HG03045 (cell line): Measurements from ENCODE around the gene ATP6V0E2.
"Not testable (repeated sequence)": the region's sequence is repeated elsewhere in the genome, so short reads cannot be mapped to it uniquely, and the experiment has no call there.

Experiments
- ATAC-seq: cut with Tn5 transposase; IDR thresholded peaks from one replicate; pipeline ENCODE4 v1.9.1; 2021; ENCODE audit warnings: mild to moderate bottlenecking, moderate library complexity; ENCODE audit not compliant: unreplicated experiment

The ATP6V0E2 gene

DNA sequence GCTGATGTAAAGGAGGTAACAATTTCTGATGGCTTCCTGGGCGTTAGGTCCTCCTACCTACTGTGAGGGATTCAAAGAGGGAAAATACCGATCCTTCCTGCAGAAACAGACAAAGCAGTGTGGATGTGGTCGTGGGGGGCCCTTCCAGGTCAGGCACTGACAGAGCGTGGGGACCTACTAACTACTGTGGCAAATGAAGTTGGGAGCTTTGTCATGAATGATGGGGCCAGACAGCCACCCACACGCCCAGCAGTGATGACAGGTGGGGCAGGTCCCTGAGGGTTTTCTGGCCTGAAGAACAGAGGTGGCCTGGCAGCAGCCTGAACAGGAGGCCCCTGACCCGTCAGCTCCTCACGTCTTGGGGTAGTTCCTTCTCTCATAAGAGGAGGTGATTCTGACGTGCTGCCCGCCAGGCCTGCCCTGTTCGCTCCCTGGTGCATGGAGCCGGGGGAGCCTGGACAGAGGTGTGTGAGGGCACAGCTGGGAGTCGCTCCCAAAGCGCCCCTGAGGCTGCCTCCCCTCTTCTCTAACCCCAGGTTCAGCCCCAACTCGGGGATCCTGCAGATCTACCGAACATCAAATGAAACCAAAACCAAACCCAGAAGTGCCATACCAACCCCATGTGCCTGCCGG is 4.2 kb downstream of the ATP6V0E2 start:
- no peak for ATAC-seq

DNA sequence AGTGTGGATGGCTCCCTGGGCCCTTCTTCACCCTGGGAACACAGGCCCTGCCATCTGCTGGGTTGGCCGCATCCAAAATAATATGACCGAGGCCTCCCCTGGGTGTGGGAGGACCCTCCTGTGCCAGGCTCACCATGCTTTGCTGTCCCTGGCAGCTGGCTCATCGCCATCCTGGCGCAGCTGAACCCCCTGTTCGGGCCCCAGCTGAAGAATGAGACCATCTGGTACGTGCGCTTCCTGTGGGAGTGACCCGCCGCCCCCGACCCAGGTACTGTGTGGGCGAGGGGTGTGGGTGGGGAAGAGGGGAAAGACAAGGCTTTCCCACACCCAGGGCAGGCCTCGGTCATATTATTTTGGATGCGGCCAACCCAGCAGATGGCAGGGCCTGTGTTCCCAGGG is 4.8 kb downstream of the ATP6V0E2 start:
- no peak for ATAC-seq

DNA sequence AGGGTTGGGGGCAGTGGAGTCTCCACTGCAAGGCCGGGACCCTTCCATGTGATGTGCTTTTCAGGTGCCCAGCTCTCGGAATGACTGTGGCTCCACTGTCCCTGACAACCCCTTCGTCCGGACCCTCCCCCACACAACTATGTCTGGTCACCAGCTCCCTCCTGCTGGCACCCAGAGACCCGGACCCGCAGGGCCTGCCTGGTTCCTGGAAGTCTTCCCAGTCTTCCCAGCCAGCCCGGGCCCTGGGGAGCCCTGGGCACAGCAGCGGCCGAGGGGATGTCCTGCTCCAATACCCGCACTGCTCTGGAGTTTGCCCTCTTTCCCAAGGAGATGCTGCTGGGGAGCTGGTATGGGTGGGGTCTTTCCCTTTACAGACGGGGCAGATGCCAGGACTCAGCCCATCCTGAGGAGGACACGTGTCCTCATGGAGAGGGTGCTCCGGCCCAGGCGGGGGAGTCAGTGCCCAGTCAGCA is 5.5 kb downstream of the ATP6V0E2 start:
- ATAC-seq, result no peak

- no peak for ATAC-seq
Measured at GRCh38 chr7:149879766-149880637, 6.2 kb downstream of the ATP6V0E2 start.

GRCh38 chr7:149880638-149881311 is 7.0 kb downstream of the ATP6V0E2 start:
- ATAC-seq, result no peak

DNA sequence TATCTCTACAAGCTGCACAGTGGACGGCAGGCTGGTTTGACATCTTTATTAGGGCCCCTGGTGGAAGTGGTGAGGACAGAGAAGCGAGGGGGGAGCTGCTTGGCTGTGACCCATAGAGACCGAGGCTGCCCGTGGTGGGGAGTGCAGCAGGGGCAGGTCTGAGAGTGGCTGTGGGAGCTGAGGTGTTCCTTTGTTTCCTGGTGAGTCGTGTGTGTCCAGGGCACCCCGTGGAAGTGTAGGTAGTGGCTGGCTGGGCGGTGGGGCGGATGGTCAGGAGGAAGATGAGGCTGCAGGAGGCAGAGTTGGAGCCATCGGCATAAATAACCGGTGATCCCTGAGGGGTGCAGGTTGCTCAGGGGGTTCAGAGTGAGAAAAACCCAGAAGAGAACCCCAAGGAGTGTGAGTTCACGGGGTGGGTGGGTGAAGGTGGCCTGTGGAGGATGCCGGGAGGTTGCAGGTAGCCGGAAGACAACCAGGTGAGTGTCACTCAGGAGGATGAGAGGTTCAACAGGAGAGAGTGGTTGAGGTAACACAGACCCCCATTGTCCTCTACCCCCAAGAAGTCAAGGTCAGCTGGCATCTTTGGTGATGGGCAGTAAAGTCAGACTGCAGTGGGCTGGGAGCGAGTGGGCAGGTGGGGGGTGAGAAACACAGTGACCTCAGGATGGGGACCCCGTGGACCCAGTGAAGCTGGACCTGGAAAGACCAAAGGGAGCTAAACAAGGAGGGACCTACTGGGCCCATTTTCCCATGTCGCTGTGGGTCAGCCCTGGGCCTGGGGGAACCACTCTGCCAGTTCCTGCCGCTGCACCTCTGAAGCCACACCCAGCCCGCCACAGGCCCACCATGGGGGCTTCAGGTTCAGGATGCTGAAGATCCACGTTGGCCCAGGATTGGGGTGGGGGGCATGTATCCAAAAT is 7.8 kb downstream of the ATP6V0E2 start:
- no peak for ATAC-seq

DNA sequence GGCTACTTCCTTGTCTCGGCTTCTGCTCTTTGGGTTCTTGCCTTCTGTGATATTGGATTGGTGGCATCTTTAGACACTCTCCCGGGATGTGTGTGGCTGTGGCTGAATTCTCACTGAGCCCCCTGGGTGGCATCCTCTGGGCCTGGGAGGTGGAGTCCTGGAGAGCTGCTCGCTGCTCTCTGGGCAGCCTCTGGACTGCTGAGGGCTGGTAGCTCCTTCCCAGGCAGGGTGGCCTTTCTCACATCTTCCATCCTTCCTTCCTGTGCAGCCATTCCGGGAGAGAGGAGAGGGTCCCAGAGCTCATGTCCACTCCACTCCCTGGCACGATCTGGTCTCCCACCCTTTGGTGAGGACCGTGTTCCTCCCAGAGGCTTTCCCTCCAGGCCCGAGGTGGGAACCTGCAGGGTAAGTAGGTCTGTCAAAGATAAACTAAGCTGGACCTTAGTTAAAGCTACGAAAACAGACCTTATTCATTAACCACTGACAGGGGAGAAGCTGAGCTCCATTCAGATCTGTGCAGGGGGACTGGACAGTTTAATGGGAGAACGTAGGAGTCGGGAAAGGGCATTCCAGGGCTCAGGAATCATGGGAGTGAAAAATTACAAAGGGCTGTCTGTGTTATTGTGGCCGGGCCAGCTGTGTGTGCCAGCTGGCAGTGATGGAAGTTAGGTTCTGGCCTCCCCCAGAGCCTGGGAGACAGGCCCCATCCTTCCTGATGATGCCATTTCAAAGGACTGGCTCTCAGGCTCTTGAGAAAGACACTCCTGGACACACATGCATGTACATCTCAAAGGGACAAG is 8.7 kb downstream of the ATP6V0E2 start:
- ATAC-seq, result no peak

- no peak for ATAC-seq
Measured at GRCh38 chr7:149883048-149883438, 9.3 kb downstream of the ATP6V0E2 start.

GRCh38 chr7:149883452-149883861 is 9.7 kb downstream of the ATP6V0E2 start:
- ATAC-seq, result peak; percentile 44

- ATAC-seq, result no peak
Measured at GRCh38 chr7:149884016-149884415, 10.2 kb downstream of the ATP6V0E2 start.

DNA sequence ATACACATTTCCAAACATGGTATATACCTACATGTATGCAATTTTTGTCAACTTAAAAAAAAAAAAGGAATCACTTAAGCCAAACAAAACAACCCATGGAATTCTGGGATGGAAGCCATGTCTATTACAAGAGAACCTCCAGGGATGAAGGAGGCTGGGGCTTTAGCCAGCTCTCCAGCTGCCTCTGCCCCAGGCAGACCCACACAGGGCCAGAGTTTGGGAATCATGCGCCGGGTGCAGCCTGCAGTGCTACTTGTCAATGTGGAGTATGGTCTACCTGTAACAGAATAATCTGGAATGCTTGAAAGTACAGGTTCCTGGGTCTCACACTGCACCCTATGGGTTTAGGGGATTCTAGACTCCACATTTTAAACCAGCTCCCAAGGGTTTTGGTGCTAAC is 10.8 kb downstream of the ATP6V0E2 start:
- no peak for ATAC-seq

DNA sequence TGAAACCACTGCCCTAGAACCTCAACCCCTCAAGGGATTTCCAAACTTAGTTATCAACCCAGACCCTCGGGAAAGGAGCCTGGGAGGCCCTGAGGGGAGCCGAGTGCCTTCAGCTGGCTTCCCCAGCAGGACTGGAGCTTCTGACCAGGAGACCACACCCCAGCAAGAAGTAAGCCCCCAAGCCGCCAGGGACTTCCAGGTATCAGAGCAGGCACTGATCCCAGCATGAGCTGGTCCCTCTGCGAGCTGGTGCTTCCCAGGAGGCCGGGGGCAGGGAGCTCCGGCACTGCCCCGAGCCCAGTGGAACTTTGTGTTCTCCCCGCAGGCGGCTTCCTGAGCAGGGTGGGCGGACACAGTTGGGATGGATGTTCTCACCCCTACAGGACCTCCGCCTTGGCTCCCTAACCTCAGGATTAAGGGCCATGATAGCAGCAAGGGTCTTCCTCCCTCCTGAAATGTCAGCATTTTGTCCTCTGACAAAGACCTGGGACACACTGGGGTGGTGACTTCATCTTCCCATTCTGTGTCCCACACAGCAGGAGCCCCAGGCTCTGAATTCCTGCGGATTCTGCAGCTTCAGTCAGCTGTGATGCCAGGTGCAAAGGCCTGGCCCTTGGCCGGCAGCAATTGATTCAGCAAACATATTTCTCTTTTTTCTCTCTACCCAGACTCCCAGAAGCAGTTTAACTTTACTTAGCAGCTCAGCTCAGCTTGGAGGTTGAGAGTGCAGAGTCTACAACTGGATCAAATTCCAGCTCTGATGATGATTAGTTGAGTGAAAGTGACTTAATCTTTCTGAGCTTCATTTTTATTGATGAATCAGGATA is 11.6 kb downstream of the ATP6V0E2 start:
- no peak for ATAC-seq

DNA sequence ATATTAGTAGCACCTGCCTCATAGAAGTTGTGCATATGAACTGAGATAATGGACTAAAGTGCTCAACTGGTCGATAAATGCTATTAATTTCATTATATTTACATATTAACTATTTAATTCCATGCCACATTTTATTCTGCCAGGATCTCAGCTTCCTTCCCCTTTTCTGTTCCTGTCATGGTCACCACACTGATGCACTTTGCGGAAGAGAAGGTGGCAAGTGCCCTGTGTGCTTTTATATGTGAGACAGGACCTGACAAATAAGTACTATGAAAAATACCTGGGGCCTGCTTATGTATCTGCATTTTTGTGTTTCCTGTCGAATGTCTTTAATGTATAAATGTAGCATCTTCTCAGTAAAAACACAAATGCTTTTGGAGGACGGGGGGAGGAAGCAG is 12.2 kb downstream of the ATP6V0E2 start:
- ATAC-seq, result no peak

- ATAC-seq, result no peak
Measured at GRCh38 chr7:149887311-149887710, 13.5 kb downstream of the ATP6V0E2 start.

DNA sequence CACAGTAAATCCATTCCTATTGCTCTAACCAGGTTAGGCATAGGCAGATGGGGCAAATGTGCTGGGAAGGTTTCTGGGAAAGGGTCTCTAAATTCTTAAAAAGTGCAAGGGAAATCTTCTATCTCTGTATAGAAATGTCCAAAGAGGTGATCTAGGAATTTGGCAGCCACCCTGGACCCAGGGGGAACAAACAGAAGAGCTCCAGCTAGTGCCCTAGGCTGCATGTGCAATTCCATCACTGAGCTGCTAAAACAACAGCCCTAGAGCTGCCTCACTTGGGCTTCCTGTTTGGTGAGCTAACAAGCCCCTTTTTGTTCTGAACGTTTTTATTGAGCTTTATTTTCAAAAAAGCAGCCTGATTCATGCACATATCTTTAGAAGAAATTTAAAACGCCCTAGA is 16.9 kb downstream of the ATP6V0E2 start:
- ATAC-seq, result not testable (repeated sequence)

DNA sequence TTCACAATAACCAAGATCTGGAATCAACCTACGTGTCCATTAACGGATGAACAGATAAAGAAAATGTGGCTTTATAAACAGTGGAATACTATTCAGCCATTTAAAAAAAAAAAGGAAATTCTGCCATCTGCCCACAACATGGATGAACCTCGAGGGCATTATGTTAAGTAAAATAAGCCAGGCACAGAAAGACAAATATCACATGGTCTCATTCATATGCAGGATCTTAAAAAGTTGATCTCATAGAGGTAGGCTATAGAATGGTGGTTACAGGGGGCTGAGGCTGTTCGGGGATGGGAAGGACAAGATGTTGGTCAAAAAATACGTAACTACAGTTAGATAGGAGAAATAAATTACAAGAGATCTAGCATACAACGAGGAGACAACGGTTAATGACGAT is 21.2 kb downstream of the ATP6V0E2 start:
- ATAC-seq, result not testable (repeated sequence)

DNA sequence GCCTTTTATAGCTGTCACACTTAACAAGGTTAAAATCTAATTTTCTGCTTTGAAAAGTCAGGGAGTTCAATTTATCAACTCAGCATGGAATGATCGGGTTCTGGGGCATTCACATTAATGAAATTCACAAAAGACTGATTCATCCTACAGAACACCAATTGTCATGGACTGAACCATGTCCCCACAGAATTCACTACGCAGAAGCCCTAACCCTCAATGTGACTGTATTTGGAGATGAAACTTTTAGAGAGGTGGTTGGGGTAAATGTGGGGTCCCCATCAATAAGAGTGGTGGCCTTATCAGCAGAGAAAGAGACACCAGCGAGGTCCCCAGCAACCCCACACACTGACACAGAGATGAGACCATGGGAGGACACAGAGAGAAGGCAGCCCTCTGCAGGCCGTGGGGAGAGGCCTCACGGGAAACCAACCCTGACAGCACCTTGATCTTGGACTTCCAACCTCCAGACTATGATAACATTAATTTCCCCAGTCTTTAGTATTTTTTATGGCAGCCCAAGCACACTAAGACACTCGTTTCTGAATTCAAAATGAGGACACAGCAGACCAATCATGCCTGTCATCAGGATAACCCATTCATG is 34.1 kb downstream of the ATP6V0E2 start:
- not testable (repeated sequence) for ATAC-seq

DNA sequence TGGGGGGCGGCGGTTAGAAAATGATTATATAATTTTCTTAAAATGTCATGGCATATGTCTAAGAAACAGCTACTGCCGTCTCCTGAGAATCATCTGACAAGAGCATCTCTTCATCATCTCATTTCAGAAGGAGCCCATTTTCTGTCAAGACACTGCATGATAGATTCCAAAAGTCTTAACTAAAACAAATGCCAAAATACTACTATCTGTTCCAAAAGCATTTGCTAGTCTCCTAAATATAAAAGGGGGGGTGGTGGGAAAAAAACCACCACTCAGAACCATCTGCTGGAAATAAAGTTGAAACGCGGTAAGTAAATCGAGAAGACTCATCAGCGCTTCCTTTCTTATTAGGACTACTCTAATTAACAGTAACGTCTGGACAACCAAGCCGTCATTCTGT is 36.5 kb downstream of the ATP6V0E2 start:
- not testable (repeated sequence) for ATAC-seq
